HUES6 (cell line): ENCODE measurements around the gene USP40.

ENCODE experiments used
- H3K27ac ChIP-seq: 2 replicates; pipeline ENCODE4 v1.7.0; 2013; ENCODE audit warnings: low read depth, mild to moderate bottlenecking, low read length, inconsistent platforms
- H3K27me3 ChIP-seq: 2 replicates; pipeline ENCODE4 v1.6.1; 2013; ENCODE audit warnings: low read length; ENCODE audit not compliant: control insufficient read depth, insufficient read depth
- H3K36me3 ChIP-seq: 2 replicates; pipeline ENCODE4 v1.6.1; 2013; ENCODE audit warnings: low read length; ENCODE audit not compliant: control insufficient read depth, insufficient read depth
- H3K4me1 ChIP-seq: 2 replicates; pipeline ENCODE4 v1.6.1; 2013; ENCODE audit warnings: low read length; ENCODE audit not compliant: control insufficient read depth, insufficient read depth
- H3K4me3 ChIP-seq: 2 replicates; pipeline ENCODE4 v1.5.1; 2013; ENCODE audit warnings: low read depth, low read length
- H3K9ac ChIP-seq: one replicate; pipeline ENCODE4 v1.6.1; 2013; ENCODE audit warnings: mild to moderate bottlenecking, low read length
- H3K9me3 ChIP-seq: 2 replicates; pipeline ENCODE4 v1.6.1; 2013; ENCODE audit warnings: low read depth, low read length; ENCODE audit not compliant: control insufficient read depth, insufficient read depth

Gene USP40

DNA sequence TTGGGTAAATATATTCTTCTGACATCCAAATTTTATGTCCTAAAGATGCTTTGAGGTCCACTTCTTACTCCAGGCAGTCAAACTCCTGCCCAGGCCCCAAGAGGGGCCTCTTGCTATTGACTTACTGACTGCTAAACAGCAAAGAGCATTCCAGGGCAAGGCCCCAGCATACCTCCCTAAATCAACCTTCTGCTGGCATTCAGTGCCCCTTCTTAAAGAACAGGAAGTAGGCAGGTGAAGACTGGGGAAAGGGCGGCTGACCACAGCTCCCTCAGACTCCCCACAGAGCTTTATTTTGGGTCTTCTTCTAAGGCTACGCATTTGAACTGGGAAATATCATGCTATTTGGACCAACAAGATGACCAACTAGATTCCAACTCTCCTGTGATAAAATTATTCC is 68.9 kb downstream of the USP40 start:
- Histone ChIP-seq H3K4me1 (no peaks in the 10 kb centered on the region), H3K27me3 (no peaks in the 10 kb centered on the region), H3K27ac (no peak overlapping the region), H3K9ac (no peak overlapping the region), H3K9me3 (no peaks in the 10 kb centered on the region), H3K4me3 (no peak overlapping the region), H3K36me3 (no peaks in the 10 kb centered on the region; the same call in 1 of the 2 replicates)

DNA sequence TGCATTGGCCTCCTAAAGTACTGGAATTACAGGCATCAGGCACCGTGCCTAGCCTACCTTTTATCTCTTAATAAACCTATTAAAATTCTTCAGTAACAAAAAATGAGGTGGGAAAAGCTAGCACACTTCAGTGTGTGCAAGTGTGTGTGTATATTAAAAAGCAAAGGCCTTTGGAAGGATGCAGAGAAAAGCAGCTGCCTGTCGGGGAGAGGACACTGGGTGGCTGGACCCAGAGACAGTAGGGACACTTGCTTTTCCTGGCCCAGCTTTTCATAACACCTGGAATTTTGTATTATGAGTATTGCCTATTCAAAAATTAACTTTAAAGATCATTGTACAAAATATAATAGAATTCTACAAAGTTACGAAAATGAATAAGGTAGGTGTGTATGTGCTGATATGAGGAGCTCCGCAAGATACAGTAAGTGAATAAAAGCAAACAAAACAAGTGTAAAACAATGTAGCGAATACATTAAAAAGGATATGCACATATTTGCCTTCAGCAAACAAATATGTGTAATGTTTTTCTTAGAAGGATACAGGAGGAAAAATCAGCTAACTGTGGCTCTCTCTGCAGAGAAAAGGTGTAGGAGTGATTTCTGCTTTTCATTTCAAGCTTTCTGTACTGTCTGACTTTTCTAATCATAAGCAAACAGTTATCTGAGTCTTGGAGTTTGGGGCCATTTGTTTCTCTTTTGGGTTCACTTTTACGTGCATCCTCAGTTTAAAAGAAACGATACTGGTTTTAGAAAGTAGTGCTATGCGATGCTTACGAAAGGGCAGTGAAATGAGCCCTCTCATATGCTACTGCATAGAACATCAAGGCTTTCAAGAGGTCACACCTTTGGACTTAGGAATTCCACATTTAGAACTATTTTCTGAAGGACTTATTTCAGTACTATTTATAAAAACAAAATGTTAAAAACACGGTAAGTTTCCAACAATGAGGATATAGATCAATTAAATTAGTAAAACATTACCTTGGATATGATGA is 70.8 kb downstream of the USP40 start:
- Histone ChIP-seq H3K9ac (no peak overlapping the region), H3K27ac (no peak overlapping the region), H3K36me3 (peaks cover 3% of the 10 kb centered on the region), H3K27me3 (no peaks in the 10 kb centered on the region), H3K4me1 (no peaks in the 10 kb centered on the region), H3K4me3 (no peak overlapping the region), H3K9me3 (no peaks in the 10 kb centered on the region)

DNA sequence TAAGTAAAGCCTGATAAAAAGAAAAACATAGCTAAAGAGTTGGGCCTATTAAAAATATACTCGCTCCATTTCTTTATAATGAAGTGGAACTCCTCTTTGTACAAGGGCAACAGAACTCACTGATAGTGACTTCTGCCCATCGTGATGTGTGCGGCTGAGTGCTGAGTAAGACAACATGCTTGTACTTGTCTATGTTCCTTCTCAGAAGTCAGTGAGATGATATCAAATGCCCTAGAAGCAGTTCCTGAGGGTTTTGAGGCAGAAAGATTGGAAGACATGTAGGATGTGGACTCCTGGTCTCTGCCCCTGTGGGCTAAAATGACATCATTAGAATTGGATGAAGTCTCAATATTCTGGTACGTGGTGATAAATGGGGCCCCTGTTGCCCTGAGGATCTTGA is 73.8 kb downstream of the USP40 start:
- Histone ChIP-seq H3K27ac (no peak overlapping the region), H3K9me3 (no peaks in the 10 kb centered on the region), H3K9ac (no peak overlapping the region), H3K36me3 (peaks cover 3% of the 10 kb centered on the region), H3K4me3 (no peak overlapping the region), H3K27me3 (no peaks in the 10 kb centered on the region), H3K4me1 (no peaks in the 10 kb centered on the region)

DNA sequence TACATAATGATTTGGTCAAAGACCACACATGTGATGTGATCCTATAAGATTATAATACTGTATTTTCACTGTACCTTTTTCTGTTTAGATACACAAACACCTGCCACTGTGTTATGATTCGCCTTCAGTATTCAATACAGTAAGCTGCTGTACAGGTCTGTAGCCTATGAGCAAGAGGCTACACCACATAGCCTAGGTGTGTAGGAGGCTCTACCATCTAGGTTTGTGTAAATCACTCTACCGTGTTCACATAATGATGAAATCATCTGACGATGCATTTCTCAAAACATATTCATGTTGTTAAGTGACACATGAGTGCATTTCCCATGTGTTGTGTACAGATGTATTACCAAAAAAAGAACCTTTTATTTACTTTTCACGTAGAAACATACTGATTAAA is 74.5 kb downstream of the USP40 start:
- H3K4me1 ChIP-seq, result no peaks in the 10 kb centered on the region
- no peak overlapping the region for H3K9ac ChIP-seq
- peaks cover 3% of the 10 kb centered on the region for H3K36me3 ChIP-seq
- H3K9me3 ChIP-seq, result no peaks in the 10 kb centered on the region
- H3K4me3 ChIP-seq, result no peak overlapping the region
- no peaks in the 10 kb centered on the region for H3K27me3 ChIP-seq
- H3K27ac ChIP-seq, result no peak overlapping the region

DNA sequence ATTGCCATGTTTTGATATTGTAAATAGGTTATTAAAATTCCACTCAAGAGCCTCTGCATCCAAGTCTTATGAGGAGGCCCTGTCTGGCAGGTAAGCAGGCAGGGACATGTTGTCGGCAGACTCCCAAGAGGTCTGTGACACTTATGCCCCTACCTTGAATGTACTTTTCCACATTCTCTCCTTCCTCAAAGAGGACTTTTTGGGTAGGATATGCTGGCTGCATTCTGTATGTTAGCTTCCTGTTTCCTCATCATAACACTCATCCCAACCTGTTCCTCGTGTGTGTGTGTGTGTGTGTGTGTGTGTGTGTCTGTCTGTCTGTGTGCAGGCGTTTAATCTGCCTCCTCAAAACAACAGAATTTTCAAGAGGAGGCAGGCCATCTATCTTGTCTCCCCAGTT is 75.3 kb downstream of the USP40 start:
- no peaks in the 10 kb centered on the region for H3K9me3 ChIP-seq
- H3K36me3 ChIP-seq, result peaks cover 3% of the 10 kb centered on the region
- no peak overlapping the region for H3K27ac ChIP-seq
- H3K4me1 ChIP-seq, result no peaks in the 10 kb centered on the region
- no peak overlapping the region for H3K9ac ChIP-seq
- H3K27me3 ChIP-seq, result no peaks in the 10 kb centered on the region
- H3K4me3 ChIP-seq, result no peak overlapping the region

DNA sequence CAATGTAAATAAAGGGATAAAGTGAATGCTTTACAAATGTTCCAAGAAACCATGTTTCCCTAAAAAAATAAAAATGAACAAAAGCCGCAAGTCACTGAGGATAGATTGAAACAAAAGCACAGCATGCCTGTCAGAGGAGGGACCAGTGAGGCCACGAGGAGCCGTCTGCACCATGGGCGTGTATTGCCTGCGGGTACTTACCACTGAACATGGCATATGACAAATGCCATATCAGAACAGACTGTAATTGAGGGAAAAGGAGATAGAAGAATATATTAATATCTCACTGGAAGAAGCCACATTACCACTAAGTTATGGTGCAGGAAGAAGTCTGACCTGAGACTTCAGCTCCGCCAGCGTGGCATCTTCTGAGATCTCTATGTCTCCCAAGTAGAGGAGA is 75.8 kb downstream of the USP40 start:
- Histone ChIP-seq H3K4me3 (no peak overlapping the region), H3K27ac (no peak overlapping the region), H3K9me3 (no peaks in the 10 kb centered on the region), H3K36me3 (peaks cover 3% of the 10 kb centered on the region), H3K27me3 (no peaks in the 10 kb centered on the region), H3K4me1 (no peaks in the 10 kb centered on the region), H3K9ac (no peak overlapping the region)

DNA sequence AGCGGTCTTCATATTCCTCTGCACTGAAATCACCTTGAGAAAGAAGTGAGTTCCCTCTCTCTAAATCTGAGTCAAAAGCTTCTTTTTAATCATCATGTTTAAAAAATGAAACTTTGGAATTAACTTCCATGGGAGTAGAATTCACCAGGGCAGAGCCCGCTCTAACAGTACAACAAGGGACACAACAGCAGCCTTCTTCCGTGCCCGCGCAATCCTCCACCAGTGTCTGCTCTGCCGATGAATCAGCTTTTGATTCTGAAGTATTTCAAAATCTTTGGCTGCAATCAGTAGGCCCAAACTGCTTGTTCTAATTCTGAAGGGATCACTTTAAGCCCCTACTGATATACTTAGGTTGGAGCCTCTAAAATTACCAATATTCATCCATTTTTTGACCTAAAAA is 76.9 kb downstream of the USP40 start:
- no peak overlapping the region for H3K27ac ChIP-seq
- no peak overlapping the region for H3K4me3 ChIP-seq

DNA sequence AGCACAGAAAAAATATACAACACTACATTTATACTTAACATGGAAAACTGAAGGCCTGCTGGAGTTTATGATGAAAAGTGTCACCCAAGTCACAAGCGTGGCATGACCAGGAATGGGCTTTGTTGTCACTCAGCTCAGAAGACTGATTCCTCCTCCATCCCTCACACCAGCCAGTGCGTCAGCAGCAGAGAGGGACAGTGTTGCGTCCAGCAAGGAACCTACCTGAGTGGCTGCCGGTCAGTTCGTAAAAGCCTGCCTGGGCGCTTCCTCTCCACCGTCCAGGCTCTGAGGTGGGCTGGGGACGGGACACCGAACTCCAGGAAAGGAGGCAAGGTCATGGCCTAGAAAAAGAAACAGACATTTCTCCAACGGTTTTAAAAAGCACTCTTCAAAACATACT is 77.4 kb downstream of the USP40 start:
- Histone ChIP-seq H3K27me3 (no peaks in the 10 kb centered on the region), H3K4me1 (no peaks in the 10 kb centered on the region), H3K36me3 (peaks cover 13% of the 10 kb centered on the region; the same call in 1 of the 2 replicates), H3K4me3 (no peak overlapping the region), H3K9me3 (no peaks in the 10 kb centered on the region), H3K27ac (no peak overlapping the region), H3K9ac (no peak overlapping the region)

More for the DNA sequence above, 76.9 kb downstream of the USP40 start:
- no peak overlapping the region for H3K9ac ChIP-seq
- H3K4me1 ChIP-seq, result no peaks in the 10 kb centered on the region
- H3K36me3 ChIP-seq, result peaks cover 13% of the 10 kb centered on the region; the same call in 1 of the 2 replicates
- no peaks in the 10 kb centered on the region for H3K27me3 ChIP-seq
- no peaks in the 10 kb centered on the region for H3K9me3 ChIP-seq

DNA sequence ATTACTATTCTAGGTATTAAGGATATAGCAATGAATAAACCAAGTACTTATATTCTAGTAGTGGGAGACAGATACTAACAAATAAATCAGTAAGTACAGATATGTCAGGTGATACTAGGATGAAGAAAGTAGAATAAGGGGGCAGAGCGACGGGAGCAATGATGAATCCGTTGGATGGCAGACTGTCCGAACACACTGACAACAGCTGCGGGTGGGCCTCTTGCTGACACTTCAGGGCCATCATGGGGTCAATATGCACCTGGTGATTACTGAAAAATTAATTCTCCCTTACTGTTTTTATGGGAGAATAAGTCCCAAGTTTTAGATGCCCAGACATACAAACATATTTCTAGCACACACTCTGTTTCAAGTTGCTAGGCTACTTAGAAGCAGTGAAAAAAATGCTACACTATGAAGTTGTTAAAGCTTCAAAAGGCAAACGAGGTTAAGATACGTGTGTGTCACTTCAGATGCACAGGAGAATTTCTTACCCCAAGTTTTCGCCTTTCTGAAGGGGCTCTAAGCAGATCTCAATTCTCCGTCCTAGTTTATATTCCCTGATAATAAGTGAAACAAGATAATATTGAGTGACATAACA is 78.7 kb downstream of the USP40 start:
- Histone ChIP-seq H3K9ac (no peak overlapping the region), H3K36me3 (peaks cover 24% of the 10 kb centered on the region), H3K27ac (no peak overlapping the region)

DNA sequence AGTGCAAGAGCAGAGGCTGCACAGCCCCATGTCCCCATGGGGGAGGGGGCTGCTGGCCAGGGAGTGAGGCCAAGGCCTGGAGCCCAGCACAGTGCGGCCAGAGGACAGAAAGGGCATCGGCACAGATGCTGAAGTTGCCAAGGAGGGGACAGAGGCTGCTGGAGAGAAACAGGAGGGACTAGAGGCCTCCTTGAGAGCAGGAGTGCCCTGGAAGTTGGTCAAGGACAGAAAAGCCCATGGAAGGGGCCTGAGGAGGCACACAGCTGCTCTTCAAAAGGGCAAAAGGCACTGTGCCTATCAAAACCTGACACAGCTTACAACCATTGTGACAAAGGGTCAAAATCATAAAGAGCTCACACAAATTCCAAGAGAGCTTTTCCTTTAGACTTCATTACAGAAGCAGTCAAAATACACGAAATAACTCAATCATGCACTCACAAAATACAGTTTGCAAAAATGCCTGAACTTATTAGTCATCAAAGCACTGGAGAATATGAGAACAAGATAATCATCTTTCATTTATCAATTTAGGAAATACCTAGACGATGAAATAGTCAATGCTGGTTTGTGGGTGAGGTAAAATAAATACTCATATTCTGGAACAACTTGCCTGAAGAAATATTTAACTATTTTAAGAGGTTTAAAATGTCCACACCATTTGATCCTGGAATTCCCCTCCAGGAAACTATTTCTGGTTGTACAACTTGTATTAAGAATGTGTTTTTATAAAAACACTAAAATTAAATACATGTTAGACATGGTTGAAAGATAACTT is 79.6 kb downstream of the USP40 start:
- Histone ChIP-seq H3K9me3 (peaks cover 16% of the 10 kb centered on the region), H3K27ac (no peak overlapping the region), H3K4me3 (no peak overlapping the region), H3K9ac (no peak overlapping the region), H3K4me1 (no peaks in the 10 kb centered on the region), H3K27me3 (no peaks in the 10 kb centered on the region), H3K36me3 (peaks cover 28% of the 10 kb centered on the region)

More for the DNA sequence above, 78.7 kb downstream of the USP40 start:
- peaks cover 12% of the 10 kb centered on the region for H3K9me3 ChIP-seq
- no peak overlapping the region for H3K4me3 ChIP-seq
- no peaks in the 10 kb centered on the region for H3K4me1 ChIP-seq
- no peaks in the 10 kb centered on the region for H3K27me3 ChIP-seq
